Stimulated activated CD4-positive, alpha-beta T cell treated with anti-CD3 and anti-CD28 coated beads, Interleukin-12 subunit alpha, Interleukin-12 subunit beta, amount 100 ng/mL, for 48 hours (primary cell): ENCODE data around the gene CCDC192.

Source experiments
- DNase-seq, 3 donors: peaks; one replicate each; pipeline ENCODE4 v3.0.0-alpha.2; 2020; ENCODE audit warnings: low read depth in 2 of 3, low spot score in 1 of 3

CCDC192 gene

DNA sequence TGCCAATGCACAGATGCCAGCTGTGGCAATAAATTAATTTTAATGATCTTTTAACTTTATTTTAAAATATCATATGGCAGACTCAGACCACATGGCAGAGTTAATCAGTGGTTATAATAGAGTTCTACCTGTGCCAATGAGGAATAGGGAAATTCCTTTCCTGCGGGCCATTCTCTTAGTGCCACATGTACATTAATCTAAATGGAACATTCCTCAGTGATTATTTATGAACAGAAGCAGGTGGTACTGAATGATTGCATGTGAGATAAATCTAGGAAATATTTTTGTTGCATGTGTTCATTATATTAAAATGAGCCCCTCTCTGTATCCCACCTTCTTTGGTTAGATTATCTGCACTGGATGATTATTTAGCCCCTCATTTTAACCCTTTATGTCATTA, 102.3 kb downstream of the CCDC192 start:
- no peak for DNase-seq

DNA sequence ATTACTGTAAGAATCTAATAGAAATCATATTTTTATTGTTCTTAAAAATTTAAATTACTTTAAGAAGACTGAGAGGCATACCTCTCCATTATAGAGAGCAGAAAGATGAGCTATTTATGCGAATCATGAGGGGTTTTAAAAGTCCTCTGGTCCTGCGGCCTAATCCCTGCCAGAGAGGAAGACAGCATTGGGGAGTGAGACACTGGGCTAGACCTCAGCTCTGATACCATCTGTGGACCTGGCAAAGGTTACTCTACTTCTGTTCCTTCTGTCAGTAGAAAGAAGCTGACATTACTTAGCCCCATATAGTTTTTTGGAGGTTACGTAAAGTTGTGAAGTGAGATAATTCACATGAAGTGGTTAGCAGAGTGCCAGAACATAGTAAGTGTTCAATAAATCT, 103.6 kb downstream of the CCDC192 start:
- no peak for DNase-seq

DNA sequence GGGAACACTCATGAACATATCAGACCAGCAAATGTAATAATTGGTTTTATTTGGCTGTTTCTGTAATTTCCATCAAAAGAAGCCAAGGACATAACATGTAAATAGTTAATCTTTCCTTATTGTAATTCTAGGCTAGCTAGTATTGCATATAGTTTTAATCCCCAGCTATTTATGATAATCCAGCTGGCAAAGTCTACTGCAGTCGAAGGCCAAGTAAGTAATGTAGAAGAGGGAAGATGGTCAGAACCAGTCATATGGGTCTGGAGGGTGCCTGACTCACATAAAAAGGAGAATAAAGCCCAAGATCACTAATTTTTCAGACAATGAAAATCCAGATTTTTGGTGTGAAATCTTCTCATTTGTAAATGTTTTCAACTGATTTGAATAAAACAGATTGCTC, 106.3 kb downstream of the CCDC192 start:
- no peak for DNase-seq

DNA sequence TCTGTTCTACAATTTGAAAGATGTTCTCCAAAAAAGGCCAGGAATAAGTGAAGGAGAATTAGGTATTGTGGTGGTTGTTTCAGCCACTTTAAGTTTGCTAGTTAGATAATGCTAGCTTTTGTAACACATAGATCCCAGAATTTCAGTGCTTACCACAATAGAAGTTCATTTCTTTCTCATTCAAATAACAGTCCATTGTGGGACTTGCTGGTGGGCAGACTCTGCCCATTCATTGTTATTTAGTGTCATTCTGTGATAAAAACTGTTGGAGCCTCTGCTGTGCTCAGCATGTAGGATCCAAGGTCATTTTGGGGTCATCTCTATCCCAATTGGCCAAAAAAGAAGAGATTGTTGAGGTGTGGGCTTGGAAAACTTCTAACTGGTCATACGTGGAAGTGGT, 106.8 kb downstream of the CCDC192 start:
- DNase-seq = no peak

DNA sequence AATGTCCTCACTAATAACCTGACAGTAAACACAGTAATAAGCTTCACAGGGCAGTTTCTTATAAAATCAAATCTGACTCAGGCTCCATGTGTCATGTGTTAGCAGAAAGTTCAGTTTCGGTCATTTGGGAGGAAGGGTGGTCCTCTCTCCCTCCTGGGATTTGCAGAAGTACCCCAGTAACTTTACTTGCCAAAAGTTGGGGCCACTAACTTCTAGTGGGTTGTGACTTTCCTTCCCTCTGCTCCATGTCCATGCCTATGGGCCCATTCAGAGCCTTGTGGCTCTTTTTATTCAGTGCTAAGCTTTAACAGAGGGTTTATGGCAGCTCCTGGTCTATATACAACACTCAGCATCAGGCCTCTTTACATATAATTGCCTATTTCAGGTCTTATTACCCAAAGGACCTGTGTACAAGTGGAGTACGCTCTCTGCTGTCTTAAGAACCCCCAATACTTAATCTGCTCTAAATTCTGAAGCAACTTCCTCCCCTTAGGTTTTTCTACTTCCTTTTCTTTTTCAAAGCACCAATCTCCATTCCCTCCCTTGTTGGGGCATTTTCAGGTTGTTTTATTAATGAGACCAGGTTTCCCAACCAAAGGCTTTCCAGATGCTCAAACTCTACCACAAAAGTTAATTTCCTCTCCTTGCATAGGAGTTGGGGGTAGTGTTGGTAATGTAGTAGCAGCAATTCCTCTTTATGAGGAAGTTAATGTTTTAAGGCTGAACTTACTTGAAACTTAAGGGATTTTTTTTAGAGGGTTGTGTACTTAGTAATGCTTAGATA, 107.7 kb downstream of the CCDC192 start:
- DNase-seq = no peak

DNA sequence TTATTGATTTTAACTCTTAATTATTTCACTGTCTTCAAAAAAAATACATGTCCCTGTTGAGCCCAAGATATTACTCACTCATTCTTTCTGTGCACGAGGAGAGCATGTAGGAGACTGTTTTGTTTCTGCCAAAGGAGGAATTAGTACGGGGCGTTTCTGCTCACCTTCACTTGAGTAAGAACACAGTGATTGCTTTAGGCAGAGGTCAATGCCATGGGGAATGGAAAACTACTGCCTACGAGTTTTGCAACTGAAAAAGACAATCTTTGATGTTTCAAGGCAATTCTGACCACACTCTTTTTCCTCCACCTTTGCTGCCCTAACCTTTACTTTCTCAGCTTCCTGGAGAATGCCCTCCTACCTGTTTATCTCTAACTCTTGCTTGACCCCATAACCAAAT, 109.4 kb downstream of the CCDC192 start:
- no peak for DNase-seq

DNA sequence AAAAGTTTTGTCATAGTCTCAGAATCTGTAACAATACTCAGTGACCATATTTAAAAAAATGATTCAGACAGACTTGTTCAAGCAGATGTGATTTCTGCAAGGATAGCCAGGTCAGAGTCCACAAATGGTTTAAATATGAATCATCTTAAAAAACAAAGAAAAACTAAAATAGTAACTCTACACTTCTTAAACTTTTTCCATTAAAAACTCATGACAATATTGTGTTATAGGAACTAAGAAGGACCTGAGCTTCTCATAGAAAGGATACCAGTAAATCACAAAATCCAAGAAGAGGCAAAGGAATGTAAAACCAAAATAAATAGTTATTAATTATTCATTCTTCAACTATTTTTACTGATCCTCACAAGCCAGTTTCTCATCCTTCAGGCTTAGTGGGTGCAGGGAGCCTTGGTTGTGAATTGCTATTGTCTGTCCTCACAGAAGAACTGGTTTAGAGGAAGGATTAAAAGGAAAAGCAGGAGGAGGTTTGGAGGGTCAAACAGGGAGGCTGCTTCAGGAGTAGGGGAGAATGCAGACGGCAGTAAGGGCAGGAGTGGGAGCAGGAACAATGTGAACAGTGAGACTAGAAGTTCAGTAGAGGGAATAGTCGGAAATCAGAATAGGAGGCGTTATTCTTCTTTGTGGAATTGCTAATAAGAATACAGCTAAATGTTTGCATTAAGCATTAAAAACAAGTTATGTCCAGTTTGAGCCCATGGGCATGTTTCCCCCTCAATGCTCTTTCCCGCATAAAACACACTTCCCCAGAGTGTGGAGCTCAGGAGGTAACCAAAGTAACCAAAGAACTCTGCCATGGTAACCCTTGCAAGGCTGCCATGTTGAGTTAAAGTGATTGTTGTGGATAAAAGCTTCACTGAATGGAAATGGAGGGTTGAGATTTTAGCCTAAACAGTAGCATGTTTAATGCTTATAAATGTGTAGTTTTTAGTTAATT, 110.7 kb downstream of the CCDC192 start:
- no peak for DNase-seq

DNA sequence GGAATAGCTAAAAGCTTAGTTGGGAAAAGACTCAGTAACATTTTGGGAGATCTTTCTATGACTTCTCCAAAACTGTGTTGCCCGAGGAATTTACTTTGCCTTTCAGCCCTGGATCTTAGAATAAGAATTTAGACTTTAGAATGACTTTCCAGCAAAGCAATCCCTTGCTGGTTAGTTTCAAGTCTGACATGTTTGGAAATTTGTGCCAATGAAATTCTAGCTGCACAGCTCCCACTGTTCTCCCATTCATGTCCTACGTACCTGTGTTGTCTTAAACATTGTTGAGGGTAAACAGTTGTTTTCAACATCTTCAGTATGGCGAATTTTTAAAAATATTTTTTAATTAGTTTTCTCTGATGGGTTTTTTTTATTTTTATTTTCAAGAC, 111.4 kb downstream of the CCDC192 start:
- no peak for DNase-seq

DNA sequence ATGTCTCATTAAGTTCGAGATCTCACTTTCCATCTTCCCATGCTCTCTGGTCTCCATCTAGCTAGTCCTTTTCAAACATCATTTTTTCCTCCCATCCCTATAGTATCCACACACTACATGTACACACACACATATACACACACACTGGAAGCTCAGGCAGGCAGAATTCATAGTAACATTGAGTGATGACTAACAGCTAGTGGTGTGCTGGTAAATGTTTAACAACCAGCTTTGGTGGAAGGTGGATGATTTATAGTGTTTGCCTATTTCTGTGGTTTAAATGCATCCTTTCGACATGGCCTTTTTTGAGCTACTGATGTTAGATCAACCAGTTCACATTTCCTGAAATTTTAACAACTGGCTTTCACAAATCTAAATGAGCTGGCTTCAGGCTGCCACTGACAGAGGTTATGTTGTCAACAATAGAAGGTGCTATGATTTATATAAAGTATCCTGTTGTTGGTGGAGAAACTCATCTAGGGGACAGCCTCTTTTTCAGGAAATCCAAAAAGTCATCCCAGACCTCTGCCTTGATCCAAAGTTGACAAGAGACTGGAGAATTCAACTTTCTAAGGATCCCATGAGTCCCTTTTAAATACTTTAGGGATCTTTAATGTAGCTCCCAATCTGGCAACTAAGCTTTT, 117.8 kb downstream of the CCDC192 start:
- DNase-seq = no peak

DNA sequence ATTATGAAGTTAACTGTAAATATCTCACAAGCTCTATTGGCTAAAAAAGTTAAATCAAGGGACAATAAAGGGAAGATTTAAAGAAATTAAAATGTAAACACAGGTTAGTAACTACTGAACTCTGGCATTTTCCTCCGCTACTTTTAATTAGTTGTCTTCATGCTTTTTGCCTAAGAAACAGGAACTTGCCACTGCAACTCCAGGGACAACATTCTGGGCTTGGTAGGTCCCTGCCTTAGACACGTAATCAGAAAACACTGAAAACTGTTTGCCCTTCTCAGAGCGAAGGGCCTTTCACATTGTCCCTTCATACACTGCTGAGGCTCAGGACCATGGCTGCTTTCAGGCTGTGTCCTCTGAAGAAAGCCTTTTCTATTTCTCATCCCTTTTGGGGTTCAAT, 118.7 kb downstream of the CCDC192 start:
- no peak for DNase-seq

DNA sequence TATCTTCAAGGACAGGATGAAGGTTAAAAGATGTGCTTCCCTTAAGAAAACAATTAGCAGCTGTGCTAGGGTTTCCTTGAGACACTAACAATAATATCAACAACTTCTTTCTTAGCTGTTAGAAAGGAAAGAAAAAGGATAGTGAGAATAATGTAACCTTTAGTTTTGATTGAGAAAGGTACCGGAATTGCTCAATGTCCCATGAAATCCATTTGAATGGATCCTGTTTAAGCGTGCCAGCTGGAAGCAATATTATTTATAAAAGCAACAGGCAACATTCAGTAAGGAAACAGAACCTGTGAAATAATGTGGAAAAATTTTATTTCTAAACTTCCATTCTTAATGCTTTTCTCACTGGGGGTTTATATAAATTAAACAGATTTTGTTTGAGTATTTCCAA, 120.9 kb downstream of the CCDC192 start:
- DNase-seq = no peak

DNA sequence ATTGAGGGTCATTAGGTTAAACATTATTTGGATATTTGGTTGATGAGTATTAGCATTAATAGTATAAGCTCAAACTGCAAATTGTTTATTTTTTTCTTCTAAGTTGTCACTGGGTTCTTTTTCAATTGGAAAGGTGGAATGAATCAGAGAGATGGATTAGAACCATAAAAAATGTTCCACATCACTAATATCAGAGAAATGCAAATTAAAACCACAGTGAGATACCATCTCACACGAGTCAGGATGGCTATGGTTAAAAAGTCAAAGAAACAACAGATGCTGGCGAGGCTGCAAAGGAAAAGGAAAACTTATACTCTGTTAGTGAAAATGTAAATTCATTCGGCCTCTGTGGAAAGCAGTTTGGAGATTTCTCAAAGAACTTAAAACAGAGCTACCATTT, 122.8 kb downstream of the CCDC192 start:
- DNase-seq = no peak

DNA sequence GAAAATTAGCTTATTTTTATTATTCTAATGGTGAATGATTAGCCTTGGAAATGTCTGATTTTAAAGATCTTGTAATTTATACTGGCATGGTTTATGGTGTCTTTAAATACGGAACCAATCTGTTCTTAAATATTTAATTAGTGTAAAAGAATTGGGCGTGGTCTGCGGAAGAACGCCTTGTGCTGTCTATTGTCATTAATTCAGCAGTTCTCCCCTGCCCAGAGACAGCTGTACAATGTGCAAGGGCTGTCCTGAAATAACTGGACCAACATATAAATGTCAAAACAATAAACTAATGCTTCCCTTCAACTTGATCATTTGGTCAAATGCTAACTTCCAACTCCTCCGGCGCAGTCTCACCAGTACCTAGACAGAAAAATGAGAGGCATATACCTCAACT, 124.3 kb downstream of the CCDC192 start:
- no peak for DNase-seq

DNA sequence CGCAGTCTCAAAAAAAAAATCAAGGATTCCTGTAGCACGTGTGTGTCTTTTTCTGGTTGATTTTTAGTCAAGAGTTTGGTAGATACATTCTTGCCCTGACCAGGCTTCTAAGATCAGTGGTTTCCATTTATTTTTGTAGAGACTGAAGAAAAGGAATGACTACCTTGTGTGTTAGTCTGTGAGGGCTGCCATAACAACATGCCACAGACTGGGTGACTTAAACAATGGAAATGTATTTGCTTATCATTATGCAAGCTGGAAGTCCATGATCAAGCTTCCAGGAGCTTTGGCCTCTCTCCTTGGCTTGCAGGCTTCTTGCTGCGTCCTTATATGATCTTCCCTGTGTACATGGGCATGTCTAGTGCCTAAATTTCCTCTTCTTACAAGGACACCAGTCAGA, 127.0 kb downstream of the CCDC192 start:
- DNase-seq = no peak

DNA sequence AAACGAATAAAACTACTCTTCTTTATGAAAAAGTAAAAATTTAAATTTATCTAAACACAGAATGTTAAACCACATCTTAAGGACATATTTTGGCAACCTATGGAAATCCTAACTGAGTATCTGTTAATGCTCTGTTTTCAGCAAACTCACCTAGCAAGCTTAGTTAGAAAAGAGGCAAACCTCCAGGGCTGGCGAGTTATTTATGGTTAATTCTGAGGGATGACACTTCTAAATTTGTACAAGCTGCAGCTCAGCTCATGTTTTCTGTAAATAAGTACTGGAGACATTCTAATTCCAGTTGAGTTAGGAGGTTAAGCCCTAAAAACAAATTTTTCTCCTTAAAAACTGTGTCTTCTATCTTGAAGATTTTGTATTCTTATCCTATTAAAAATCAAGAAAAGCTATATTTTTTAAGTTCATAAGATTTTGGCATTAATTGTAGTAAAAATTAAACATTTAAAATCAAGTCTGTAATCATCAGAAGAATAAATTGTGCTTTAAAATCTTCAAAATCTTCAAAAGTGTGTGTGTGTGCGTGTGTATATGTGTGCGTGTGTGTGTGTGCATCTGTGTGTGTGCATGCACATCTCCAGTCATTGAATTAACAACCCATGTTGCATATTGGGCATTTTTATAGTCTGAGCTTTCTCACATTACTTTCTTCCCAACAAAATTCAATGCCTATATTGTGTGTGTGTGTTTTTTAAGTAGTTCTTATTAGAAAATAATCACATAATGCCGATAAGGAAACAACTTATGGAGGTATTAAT, 127.8 kb downstream of the CCDC192 start:
- no peak for DNase-seq

DNA sequence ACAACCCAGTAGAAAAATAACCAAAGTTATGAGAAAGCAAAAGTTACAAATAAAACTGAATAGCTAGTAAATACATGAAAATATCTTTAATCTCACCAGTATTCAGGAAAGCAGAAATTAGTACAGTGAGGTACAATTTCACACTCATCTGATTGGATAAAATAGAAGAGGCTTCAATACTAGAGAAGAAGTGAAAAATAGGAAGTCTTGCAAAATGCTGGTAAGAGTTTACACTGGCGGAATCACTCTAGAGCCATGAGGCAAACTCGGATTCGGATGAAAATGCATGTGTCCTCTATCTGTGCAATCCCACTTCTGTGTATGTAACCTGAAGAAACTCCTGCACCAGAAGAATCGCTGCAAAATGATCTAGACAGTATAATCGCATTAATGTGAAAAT, 128.9 kb downstream of the CCDC192 start:
- no peak for DNase-seq

DNA sequence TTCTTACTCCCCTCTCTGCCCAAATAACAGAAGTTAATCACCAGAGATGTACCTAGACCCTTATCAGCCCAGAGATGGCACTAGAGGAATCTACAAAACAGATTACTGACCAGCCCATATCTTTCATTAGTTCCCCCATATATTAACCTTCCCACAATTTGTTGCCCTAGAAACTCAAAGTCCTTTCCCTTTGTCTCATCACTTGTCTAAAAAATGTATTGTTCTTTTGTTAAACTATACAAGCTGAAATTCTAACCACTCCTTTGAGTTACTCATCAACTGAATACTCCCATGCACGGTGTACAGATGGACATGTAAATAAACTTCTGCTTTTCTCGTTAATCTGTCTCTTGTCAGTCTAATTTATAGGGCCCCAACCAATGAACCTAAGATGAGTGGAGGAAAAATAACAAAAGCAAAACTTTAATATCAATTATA, 130.9 kb downstream of the CCDC192 start:
- no peak for DNase-seq

DNA sequence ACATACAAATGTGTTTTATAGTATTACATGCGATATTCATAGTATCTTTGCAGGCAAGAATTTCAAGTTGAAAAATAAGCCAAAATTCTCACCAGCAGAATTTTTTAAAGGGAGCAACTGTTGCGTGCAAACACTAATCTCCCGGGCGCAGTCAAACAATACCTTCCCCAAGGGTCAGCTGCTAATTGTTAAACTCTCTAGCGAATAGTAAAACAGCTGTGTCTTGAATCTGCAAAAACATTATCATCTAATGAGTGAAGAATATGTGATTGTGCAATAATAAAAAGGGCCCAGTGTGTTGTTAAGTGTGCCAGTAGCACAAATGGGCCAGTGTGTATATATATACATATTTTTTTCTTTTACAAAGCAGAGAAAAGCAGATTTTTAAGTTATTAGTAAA, 131.4 kb downstream of the CCDC192 start:
- no peak for DNase-seq

DNA sequence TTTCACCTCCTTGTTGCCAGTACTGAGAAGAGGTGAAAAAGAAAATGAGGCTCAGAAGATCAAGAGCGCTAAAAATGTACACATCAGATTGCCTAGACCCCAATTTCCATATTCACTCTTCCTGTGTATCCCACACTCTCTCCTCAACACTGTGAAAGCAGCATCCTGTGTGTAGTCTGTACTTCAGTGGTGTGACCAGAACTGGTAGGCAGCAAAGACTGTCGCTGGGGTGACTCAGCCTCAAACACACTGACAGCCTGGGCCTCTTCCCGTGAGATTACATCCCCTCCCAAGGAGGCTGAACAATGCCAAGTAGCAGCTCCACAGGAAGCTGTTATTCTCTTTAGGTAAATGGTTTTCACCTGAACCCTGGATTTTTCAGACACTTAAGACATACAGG, 135.5 kb downstream of the CCDC192 start:
- DNase-seq = no peak

DNA sequence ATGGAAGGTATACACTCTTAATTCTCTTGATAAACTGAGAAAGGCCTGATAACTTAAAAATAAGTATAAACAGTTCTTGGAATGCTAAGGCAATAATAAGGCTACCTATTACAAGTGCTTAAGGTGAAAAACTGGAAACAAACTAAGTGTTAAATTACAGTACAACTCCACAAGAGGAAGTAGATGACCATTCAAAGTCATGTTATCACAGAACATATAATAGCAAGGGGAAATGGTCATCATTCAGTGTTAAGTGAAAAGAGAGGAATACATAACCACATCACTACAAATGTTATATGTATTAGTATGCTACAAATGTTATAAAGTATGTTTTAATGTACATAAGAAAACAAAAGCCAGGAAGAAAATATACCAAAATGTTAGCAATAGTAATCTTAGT, 135.9 kb downstream of the CCDC192 start:
- DNase-seq = no peak
